ENCODE measurements around the gene NLGN2.

The NLGN2 gene

GRCh38 chr17:7408863-7409262, 1.2 kb downstream of the NLGN2 start:
- TF ChIP-seq, protein P1, sequence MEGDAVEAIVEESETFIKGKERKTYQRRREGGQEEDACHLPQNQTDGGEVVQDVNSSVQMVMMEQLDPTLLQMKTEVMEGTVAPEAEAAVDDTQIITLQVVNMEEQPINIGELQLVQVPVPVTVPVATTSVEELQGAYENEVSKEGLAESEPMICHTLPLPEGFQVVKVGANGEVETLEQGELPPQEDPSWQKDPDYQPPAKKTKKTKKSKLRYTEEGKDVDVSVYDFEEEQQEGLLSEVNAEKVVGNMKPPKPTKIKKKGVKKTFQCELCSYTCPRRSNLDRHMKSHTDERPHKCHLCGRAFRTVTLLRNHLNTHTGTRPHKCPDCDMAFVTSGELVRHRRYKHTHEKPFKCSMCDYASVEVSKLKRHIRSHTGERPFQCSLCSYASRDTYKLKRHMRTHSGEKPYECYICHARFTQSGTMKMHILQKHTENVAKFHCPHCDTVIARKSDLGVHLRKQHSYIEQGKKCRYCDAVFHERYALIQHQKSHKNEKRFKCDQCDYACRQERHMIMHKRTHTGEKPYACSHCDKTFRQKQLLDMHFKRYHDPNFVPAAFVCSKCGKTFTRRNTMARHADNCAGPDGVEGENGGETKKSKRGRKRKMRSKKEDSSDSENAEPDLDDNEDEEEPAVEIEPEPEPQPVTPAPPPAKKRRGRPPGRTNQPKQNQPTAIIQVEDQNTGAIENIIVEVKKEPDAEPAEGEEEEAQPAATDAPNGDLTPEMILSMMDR (conservative IDR thresholded peaks at IDR 0.05; ENCODE audit: low read depth, low read length) = no peak

DNA sequence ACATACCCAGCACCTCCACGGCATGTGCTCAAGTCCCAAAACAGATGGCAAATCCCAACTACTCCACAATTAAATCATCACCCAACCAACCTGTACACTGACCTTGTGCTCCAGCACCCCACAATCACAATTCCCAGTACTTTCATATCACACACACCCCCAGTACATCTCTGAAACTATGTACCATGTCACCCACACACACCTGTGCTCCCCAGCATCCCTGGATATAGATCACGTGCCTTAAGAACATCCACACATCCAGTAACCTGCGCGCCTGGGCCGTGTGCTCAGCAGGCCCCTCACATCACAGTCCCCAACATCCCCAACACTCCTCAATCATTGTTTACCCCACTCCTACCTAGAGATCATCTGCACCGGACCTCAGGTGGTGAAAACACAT, 2.1 kb downstream of the NLGN2 start:
- no peak for DNase-seq (ENCODE audit: low read depth)

More at GRCh38 chr17:7408863-7409262, 1.2 kb downstream of the NLGN2 start:
- DNase-seq (ENCODE audit: low read depth) = no peak
- H3K4me3 ChIP-seq (ENCODE audit: low read length) = no peak overlapping the region

GRCh38 chr17:7410634-7411426, 3.2 kb downstream of the NLGN2 start:
- no peak for DNase-seq (ENCODE audit: low read depth)
- TF ChIP-seq, protein P1 (conservative IDR thresholded peaks at IDR 0.05; ENCODE audit: low read depth, low read length) = no peak
- H3K4me3 ChIP-seq (ENCODE audit: low read length) = no peak overlapping the region

More for the DNA sequence above, 2.1 kb downstream of the NLGN2 start:
- no peak overlapping the region for H3K4me3 ChIP-seq (ENCODE audit: low read length)
- TF ChIP-seq, protein P1 (conservative IDR thresholded peaks at IDR 0.05; ENCODE audit: low read depth, low read length) = no peak

GRCh38 chr17:7411427-7411750, 3.7 kb downstream of the NLGN2 start:
- H3K4me3 ChIP-seq (ENCODE audit: low read length) = no peak overlapping the region
- no peak for DNase-seq (ENCODE audit: low read depth)
- TF ChIP-seq, protein P1 (conservative IDR thresholded peaks at IDR 0.05; ENCODE audit: low read depth, low read length) = no peak

- no peak overlapping the region for H3K4me3 ChIP-seq (ENCODE audit: low read length)
- no peak for DNase-seq (ENCODE audit: low read depth)
- TF ChIP-seq, protein P1 (conservative IDR thresholded peaks at IDR 0.05; ENCODE audit: low read depth, low read length) = no peak
Measured at GRCh38 chr17:7413346-7413985, 5.8 kb downstream of the NLGN2 start.

DNA sequence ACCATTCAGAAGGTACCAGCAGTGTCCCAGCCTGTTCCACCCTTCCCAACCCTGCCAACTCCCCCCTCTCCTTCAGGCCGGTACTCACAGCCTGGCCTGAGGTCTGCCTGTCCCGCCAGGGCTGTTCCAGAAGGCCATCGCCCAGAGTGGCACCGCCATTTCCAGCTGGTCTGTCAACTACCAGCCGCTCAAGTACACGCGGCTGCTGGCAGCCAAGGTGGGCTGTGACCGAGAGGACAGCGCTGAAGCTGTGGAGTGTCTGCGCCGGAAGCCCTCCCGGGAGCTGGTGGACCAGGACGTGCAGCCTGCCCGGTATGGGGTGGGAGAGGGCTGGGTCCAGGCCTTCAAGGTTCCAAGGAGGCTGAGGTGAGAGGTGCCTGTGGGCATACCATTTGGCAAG, 7.2 kb downstream of the NLGN2 start:
- TF ChIP-seq, protein P1 (conservative IDR thresholded peaks at IDR 0.05; ENCODE audit: low read depth, low read length) = no peak
- no peak for DNase-seq (ENCODE audit: low read depth)
- H3K4me3 ChIP-seq (ENCODE audit: low read length) = no peak overlapping the region

- TF ChIP-seq, protein P1 (conservative IDR thresholded peaks at IDR 0.05; ENCODE audit: low read depth, low read length) = no peak
- no peak for DNase-seq (ENCODE audit: low read depth)
- no peak overlapping the region for H3K4me3 ChIP-seq (ENCODE audit: low read length)
Measured at GRCh38 chr17:7415784-7416183, 8.1 kb downstream of the NLGN2 start.

Data from retinal pigment epithelial cell (primary cell).